ENCODE results near the gene TRIM37.

TRIM37 gene

GRCh38 chr17:59027750-59028149, 78.9 kb downstream of the TRIM37 start:
- DNase-seq, result no peak

DNA sequence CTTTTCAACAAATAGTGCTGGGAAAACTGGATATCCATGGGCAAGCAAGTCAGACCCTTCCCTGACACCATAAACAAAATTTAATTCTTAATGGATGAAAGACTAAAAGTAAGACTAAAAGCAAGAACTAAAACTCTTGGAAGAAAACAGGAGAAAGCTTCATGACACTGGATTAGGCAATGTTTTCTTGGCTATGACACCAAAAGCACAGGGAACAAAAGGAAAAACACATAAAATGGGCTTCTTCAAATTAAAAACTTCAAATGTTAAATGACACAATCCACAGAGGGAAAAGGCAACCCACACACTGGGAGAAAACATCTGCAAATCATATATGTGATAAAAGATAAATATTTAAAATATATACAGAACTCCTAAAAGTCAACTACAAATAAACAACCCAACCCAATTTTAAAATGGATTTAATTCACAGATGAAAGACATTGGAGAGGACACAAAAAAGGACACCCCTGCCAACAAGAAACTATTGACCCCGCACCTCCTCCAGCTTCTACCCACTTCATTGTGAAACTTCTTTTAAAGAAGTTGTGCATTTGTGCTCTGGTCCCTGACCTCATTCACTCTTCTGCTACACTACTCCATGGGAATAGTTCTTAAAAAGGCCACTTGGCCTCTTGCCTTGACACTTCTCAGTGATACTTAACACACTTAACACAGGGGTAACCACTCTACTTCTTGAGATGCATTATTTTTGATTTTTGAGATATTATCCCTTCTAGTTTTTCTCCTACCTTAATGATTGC, 80.3 kb downstream of the TRIM37 start:
- DNase-seq, result no peak

GRCh38 chr17:59024916-59025315, 81.8 kb downstream of the TRIM37 start:
- no peak for DNase-seq

- no peak for DNase-seq
Observed at GRCh38 chr17:59018019-59018418, 88.7 kb downstream of the TRIM37 start.

DNA sequence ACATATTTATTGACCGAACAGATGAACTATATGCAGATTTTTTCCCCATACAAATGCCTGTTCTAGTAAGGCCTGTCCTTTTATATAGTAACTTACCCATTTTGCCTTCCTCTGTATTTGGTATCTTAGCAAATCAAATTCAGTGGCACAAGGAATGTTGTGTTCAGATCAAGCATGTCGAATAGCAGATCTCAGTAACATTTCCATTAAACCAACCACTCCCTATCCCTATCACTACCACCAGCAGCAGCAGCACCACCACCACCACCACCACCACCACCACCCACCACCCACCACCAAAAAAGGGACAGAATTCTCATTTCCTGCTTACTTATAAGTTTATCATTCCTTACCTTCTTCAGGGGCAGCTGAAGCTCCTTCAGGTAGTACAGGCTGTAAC, 94.7 kb downstream of the TRIM37 start:
- DNase-seq, result no peak

GRCh38 chr17:59010026-59010425, 96.7 kb downstream of the TRIM37 start:
- DNase-seq, result no peak

GRCh38 chr17:59008737-59009136, 97.9 kb downstream of the TRIM37 start:
- no peak for DNase-seq

DNA sequence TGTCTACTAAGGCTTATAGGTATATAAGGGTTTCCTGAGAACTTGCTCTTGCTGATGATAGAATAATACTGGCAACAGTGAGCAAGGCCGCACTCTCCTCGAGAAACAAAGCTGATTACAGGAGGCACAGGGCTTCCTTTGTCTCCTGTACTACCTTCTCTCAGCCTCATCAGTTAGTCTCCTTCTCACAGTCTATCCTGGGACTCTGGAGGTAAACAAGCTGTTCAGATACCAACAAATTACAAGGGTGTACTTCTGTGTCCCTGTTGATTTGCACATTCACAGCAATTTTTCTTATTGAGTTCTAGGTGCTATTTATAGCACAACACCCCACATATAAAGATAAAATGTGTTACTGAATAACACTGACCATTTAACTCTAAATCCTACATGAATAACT, 98.7 kb downstream of the TRIM37 start:
- no peak for DNase-seq

- DNase-seq, result peak; percentile 64
Observed at GRCh38 chr17:59004338-59005111, 102.2 kb downstream of the TRIM37 start.

DNA sequence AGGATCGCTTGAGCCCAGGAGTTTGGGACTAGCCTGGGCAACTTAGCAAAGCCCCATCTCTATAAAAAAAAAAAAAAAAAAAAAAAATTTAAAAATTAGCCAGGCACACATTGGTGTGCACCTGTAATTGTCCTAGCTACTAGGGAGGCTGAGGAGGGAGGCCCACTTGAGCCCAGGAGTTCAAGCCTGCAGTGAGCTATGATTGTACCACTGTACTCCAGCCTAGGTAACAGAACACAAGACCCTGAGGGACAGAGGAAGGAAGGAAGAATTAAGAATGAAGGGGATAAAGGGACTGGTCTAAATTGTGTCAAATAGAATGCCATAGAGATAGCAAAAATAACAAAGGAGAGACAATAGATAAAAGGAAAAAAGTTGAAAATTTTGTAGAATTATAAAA, 102.8 kb downstream of the TRIM37 start:
- DNase-seq, result no peak

DNA sequence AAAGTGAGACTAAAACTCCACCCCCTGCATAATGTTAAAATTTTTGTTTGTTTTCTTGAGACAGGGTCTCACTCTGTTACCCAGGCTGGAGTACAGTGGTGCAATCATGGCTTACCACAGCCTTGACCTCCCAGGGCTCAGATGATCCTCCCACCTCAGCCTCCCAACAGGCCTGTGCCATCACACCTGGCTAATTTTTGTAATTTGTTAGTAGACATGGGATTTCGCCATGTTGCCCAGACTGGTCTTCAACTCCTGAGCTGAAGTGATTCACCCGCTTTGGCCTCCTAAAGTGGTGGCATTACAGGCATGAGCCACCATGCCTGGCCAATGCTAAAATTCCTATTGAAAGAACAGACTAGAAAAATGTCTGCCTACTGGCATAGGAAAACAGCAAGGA, 103.8 kb downstream of the TRIM37 start:
- peak; percentile 44 for DNase-seq

DNA sequence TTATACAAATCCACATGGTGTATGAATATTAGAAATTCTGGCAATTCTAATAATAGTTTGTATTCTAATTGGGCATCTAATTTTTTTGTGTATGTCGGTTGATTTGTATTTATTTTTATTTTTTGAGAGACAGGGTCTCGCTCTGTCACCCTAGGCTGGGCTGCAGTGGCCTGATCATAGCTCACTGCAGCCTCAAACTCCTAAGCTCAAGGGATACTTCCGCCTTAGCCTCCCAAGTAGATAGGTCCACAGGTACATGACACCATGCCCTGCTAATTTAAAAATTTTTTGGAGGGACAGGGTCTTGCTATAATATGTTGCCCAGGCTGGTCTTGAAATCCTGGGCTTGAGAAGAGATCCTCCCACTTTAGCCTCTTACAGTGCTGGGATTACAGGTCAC, 104.6 kb downstream of the TRIM37 start:
- no peak for DNase-seq

DNA sequence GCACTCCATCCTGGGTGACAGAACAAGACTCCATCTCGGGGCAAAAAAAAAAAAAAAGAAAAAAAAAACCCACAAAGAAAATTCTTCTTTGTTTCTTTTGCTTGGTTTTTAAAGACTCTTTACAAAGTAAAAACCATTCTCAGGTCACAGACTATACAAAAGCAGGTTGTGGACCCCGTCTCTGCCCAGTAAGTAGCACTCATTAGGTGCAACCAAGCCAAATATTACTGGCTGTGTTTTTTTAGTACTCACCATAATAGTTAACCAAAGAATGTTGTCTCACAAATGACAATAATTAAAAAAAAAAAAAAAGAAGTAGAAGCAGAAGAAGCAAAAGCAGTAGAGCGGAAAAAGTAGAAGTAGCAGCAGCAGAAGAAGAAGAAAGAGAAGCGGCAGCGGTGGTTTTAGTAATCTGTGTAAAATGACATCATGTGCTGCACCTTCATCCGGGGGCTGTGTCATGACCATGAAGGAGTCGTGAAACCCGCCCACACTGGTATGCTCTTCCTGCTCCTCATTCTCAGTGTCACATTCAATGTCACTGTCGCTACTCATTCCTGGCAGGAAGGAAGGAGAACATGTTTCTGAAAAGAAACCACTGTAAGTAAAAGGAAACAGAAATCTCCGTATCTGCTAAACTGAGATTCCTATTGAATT, 105.4 kb downstream of the TRIM37 start:
- peak; percentile 82 for DNase-seq

DNA sequence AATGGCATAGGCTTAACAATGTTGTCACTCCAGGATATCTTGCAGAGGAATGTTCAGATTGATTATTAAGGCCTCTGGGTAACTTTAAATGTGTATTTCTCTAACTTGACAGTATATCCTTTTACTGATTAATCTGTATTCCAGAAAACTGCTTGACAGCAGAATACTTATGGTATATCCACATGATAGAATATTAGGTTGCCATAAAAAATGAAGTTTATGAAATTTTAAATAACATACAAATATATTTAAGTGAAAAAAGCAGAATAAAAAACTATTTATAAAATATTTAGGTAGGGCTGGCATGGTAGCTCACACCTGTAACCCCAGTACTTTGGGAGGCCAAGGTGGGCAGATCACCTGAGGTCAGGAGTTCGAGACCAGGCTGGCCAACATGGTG, 106.7 kb downstream of the TRIM37 start:
- no peak for DNase-seq

GRCh38 chr17:58999500-58999899, 107.2 kb downstream of the TRIM37 start:
- DNase-seq, result no peak

DNA sequence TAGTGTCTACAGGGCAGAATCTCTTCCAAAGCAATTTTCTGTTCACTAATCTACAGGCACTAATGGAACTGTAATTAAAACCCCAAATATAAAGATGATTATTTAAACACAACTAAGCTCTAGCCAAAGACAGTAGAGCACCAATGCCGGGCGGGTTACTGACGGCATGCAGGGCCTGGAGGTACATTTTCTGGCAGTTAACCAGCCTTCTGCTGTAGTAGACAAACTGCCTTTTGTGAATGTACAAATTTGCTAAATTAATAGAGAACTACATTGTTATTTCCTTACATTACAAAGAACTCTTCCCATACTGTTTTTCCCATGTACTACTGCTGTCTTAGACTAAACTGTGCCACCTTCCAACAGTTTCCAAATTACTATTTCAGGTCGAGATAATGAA, 107.8 kb downstream of the TRIM37 start:
- no peak for DNase-seq

GRCh38 chr17:58997756-58998553, 108.7 kb downstream of the TRIM37 start:
- DNase-seq, result no peak

DNA sequence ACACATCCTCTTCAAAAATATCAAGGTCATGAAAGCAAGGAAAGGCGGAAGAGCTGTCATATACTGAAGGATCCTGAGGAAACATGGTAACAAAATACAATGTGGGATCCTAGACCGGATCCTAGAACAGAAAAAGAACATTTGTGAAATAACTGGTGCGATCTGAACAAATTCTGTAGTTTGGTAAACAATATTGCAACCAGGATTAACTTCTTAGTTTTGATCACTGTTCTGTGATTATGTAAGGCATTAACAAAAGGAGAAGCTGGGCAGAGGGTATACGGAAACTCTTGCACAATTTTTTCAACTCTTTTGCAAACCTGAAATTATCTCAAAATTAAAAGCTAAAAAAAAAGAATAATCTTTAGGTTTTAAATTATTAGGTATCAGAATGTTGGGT, 109.7 kb downstream of the TRIM37 start:
- no peak for DNase-seq

- peak; percentile 32 for DNase-seq
Observed at GRCh38 chr17:58995247-58995940, 111.3 kb downstream of the TRIM37 start.

- no peak for DNase-seq
Observed at GRCh38 chr17:58993311-58993710, 113.4 kb downstream of the TRIM37 start.

DNA sequence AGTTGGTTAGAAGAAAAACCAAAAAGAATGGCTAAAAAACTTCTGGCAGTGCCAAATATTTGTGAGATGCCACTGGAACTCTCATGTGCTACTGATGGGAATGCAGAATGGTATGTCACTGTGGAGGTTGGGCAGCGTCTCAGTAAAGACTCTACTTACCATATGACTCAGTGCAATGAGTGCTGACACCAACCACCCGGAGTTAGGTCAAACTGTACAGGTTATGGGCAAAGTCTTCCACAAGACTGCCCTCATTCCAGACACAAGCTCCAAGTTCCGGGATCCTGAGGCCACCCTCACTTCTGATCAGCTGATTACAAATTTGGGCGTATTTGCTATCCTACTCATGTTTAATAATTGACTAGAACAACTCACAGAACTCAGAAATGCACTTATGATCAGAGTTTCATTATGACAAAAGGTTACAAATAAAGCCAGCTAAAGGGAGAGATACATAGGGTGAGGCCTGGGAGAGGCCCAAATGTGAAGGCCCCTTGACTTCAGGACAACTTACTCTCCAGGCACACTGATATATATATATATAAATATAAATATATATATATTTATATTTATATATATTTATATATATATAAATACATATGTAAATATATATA, 114.9 kb downstream of the TRIM37 start:
- DNase-seq, result peak; percentile 85

DNA sequence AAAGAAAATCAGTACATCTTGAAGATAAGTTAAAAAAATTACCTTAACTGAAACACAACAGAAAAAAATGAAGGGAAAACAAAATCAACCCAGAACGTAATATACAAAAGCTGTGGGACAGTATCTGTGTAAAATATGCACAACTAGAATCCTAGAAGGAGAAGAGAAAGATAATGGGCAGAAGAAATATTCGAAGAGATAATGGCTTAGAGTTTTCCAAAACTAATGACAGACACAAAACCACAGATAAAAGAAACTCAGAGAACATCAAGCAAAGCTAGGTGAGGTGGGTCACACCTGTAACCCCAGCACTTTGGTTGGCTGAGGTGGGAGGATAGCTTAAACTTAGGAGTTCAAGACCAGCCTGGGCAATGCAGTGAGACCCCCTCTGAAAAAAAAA, 117.1 kb downstream of the TRIM37 start:
- no peak for DNase-seq
